SK-N-SH treated with all-trans-retinoic acid at 6 μM for 48 hours (cell line): ENCODE results near the gene CLPTM1L.
A peak's percentile ranks its signal among the peaks of the same experiment; 100 is the strongest.

ENCODE experiments used
- ATAC-seq: fragments of 200-7000 bp; cut with Tn5 transposase; 3 replicates; pipeline ENCODE4 v1.9.1; 2020; ENCODE audit warnings: mild to moderate bottlenecking, moderate library complexity
- ARNTL ChIP-seq: fragments of 450-650 bp; formaldehyde crosslinking; IDR thresholded peaks from 2 replicates; pipeline ENCODE4 v1.5.0; 2020; ENCODE audit warnings: low read depth, mild to moderate bottlenecking, moderate library complexity, borderline replicate concordance
- BACH2 ChIP-seq: fragments of 250-450 bp; sonication (Bioruptor Pico); IDR thresholded peaks from 2 replicates; pipeline ENCODE4 v1.9.0; 2021; ENCODE audit warnings: mild to moderate bottlenecking, borderline replicate concordance
- CSDC2 ChIP-seq: fragments of 250-450 bp; sonication (Bioruptor Pico); IDR thresholded peaks from 2 replicates; pipeline ENCODE4 v1.5.0; 2020; ENCODE audit warnings: mild to moderate bottlenecking, moderate library complexity
- ESRRG ChIP-seq: fragments of 250-450 bp; sonication (Bioruptor Pico); IDR thresholded peaks from 2 replicates; pipeline ENCODE4 v1.6.1; 2021; ENCODE audit warnings: mild to moderate bottlenecking
- GLIS3 ChIP-seq: fragments of 250-450 bp; sonication (Bioruptor Pico); IDR thresholded peaks from 2 replicates; pipeline ENCODE4 v1.5.0; 2020; ENCODE audit warnings: mild to moderate bottlenecking, moderate library complexity
- ISL1 ChIP-seq: fragments of 250-450 bp; sonication (Bioruptor Pico); IDR thresholded peaks from 2 replicates; pipeline ENCODE4 v2.1.2; 2022; ENCODE audit warnings: mild to moderate bottlenecking, moderate library complexity
- OSR1 ChIP-seq: fragments of 250-450 bp; sonication (Bioruptor Pico); IDR thresholded peaks from 2 replicates; pipeline ENCODE4 v1.8.0; 2022; ENCODE audit warnings: moderate library complexity, mild to moderate bottlenecking, inconsistent platforms
- PPARA ChIP-seq: fragments of 250-450 bp; sonication (Bioruptor Pico); IDR thresholded peaks from 2 replicates; pipeline ENCODE4 v1.5.0; 2020; ENCODE audit warnings: mild to moderate bottlenecking, borderline replicate concordance
- RARB ChIP-seq: fragments of 250-450 bp; sonication (Bioruptor Pico); IDR thresholded peaks from 2 replicates; pipeline ENCODE4 v1.8.0; 2021; ENCODE audit warnings: mild to moderate bottlenecking, moderate library complexity
- SNAI2 ChIP-seq: fragments of 250-450 bp; sonication (Bioruptor Pico); IDR thresholded peaks from 2 replicates; pipeline ENCODE4 v1.5.0; 2020; ENCODE audit warnings: mild to moderate bottlenecking, moderate library complexity
- TCF4 ChIP-seq: fragments of 250-450 bp; sonication (Bioruptor Pico); IDR thresholded peaks from 2 replicates; pipeline ENCODE4 v1.8.0; 2021; ENCODE audit warnings: mild to moderate bottlenecking, moderate library complexity, borderline replicate concordance
- TOX ChIP-seq: fragments of 250-450 bp; sonication (Bioruptor Pico); IDR thresholded peaks from 2 replicates; pipeline ENCODE4 v1.8.0; 2021; ENCODE audit warnings: mild to moderate bottlenecking, moderate library complexity, borderline replicate concordance
- ZC3H10 ChIP-seq: fragments of 250-450 bp; sonication (Bioruptor Pico); IDR thresholded peaks from 2 replicates; pipeline ENCODE4 v1.5.1; 2021; ENCODE audit warnings: mild to moderate bottlenecking, moderate library complexity
- ZFP3 ChIP-seq: fragments of 250-450 bp; sonication (Bioruptor Pico); IDR thresholded peaks from 2 replicates; pipeline ENCODE4 v1.5.0; 2020; ENCODE audit warnings: mild to moderate bottlenecking, moderate library complexity
- ZFP30 ChIP-seq: fragments of 450-650 bp; formaldehyde crosslinking; IDR thresholded peaks from 2 replicates; pipeline ENCODE4 v1.5.0; 2022; ENCODE audit warnings: mild to moderate bottlenecking, moderate library complexity
- ZNF565 ChIP-seq: fragments of 450-650 bp; formaldehyde crosslinking; conservative IDR thresholded peaks from 2 replicates; pipeline ENCODE4 v1.5.0; 2020; ENCODE audit warnings: low read depth, mild to moderate bottlenecking, moderate library complexity
- ZNF70 ChIP-seq: fragments of 450-650 bp; formaldehyde crosslinking; IDR thresholded peaks from 2 replicates; pipeline ENCODE4 v1.5.0; 2020; ENCODE audit warnings: mild to moderate bottlenecking, moderate library complexity
- ZNF8 ChIP-seq: fragments of 450-650 bp; formaldehyde crosslinking; IDR thresholded peaks from 2 replicates; pipeline ENCODE4 v1.5.0; 2020; ENCODE audit warnings: mild to moderate bottlenecking, moderate library complexity
- TF ChIP-seq, protein P1 (sequence below): fragments of 250-450 bp; sonication (Bioruptor Pico); IDR thresholded peaks from 2 replicates; pipeline ENCODE4 v1.8.0; 2020; ENCODE audit warnings: mild to moderate bottlenecking, moderate library complexity, borderline replicate concordance
- TF ChIP-seq, protein P2 (sequence below): fragments of 250-450 bp; sonication (Bioruptor Pico); IDR thresholded peaks from 2 replicates; pipeline ENCODE4 v1.5.1; 2021; ENCODE audit warnings: mild to moderate bottlenecking, moderate library complexity
- TF ChIP-seq, protein P3 (sequence below): fragments of 250-450 bp; sonication (Bioruptor Pico); IDR thresholded peaks from 2 replicates; pipeline ENCODE4 v1.5.1; 2020; ENCODE audit warnings: low read depth, mild to moderate bottlenecking, moderate library complexity
- TF ChIP-seq, protein P4 (sequence below): fragments of 250-450 bp; sonication (Bioruptor Pico); IDR thresholded peaks from 2 replicates; pipeline ENCODE4 v1.8.0; 2021; ENCODE audit warnings: low read depth, mild to moderate bottlenecking, moderate library complexity, borderline replicate concordance

CLPTM1L gene

DNA sequence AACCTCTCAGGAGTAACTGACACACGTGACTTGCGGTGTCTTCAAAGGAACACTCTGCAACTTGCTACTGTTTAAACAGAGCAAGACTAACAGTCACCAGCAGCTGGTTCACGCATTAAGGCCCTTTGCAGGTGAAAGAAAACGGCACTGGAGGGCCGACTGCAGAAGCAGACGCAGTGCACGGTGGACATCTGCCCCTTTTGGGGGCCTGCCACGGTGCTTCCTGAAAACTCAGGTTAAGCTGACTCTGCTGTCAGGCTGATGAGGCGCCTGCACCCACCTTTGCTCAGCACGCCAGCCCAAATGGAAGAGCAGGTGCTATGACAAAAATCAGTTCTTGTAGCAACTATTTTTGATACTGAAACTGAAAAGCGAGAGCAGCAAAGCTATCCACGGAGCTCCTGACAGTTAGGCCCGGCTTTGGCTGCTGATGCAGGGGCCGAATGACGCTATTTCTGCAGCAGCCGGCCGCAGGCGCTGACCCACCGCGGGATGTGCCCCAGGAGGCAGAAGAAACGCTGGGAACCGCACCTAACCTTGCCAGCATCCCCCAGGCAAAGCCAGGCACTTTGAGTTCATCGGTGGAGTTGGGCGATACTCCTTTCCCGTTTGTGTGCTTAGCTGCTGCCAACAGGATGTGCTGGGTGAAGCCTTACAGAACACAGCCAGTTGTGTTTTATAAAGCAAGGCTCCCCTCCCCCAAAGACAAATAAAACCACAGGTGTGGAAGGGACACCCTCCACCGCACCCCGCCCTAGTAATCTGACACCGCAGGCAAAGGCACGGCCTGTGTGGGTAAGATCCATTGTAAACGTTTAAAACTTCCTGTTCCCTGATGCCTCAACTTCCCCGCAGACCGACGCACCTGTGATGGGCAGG is 29.0 kb downstream of the CLPTM1L start:
- TF ChIP-seq ZFP3 = no peak
- no peak for TF ChIP-seq PPARA (CRISPR knock-in tag)
- TF ChIP-seq ZC3H10 (CRISPR knock-in tag) = no peak
- no peak for TF ChIP-seq GLIS3
- no peak for TF ChIP-seq ISL1 (CRISPR knock-in tag)
- TF ChIP-seq ESRRG (CRISPR knock-in tag) = no peak
- no peak for TF ChIP-seq CSDC2 (CRISPR knock-in tag)
- no peak for TF ChIP-seq ZNF565 (CRISPR knock-in tag)
- peak; percentile 9; the same call in 2 of the 3 replicates for ATAC-seq

DNA sequence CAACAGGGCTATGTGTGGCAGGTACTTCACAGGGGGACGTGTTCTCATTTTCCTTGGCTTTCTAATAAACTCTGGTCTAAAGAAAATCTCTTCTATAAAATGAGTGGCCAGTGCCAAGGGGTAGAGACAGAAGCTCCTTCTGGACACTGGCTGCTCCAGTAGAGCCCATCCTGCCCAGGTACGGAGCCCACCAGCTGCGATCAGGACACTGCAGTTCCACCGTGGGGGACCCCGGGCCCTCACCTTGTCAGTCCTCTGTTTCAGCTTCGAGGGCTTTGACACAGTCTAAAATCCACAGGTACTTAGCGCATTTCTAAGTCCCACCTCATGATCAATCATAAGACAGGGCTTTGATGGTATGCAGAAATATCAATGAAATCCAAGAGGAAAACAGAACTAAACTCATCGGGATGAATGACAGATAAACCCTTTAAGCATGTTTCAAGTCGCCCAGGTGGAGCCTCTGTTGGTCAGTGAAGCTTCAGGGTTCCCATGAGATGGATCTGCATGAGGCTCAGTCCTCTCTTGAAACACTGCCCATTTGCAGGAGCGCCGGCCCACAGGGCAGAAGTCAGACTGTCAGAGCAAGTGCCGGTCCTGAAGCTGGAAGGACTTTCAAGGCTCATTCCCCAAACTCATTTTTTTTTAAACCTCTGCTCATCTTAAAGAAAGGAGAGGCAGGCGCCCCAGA is 29.7 kb downstream of the CLPTM1L start:
- no peak for TF ChIP-seq ZNF70
- TF ChIP-seq, protein P1, sequence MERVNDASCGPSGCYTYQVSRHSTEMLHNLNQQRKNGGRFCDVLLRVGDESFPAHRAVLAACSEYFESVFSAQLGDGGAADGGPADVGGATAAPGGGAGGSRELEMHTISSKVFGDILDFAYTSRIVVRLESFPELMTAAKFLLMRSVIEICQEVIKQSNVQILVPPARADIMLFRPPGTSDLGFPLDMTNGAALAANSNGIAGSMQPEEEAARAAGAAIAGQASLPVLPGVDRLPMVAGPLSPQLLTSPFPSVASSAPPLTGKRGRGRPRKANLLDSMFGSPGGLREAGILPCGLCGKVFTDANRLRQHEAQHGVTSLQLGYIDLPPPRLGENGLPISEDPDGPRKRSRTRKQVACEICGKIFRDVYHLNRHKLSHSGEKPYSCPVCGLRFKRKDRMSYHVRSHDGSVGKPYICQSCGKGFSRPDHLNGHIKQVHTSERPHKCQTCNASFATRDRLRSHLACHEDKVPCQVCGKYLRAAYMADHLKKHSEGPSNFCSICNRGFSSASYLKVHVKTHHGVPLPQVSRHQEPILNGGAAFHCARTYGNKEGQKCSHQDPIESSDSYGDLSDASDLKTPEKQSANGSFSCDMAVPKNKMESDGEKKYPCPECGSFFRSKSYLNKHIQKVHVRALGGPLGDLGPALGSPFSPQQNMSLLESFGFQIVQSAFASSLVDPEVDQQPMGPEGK = no peak
- no peak for TF ChIP-seq ZFP30 (CRISPR knock-in tag)
- TF ChIP-seq ZNF8 = no peak
- no peak for TF ChIP-seq ZNF565 (CRISPR knock-in tag)
- no peak for TF ChIP-seq GLIS3
- no peak for TF ChIP-seq RARB (CRISPR knock-in tag)
- TF ChIP-seq ZC3H10 (CRISPR knock-in tag) = no peak
- no peak for TF ChIP-seq BACH2 (CRISPR knock-in tag)
- no peak for TF ChIP-seq OSR1
- no peak for TF ChIP-seq ARNTL (CRISPR knock-in tag)
- peak; percentile 10; the same call in 2 of the 3 replicates for ATAC-seq

DNA sequence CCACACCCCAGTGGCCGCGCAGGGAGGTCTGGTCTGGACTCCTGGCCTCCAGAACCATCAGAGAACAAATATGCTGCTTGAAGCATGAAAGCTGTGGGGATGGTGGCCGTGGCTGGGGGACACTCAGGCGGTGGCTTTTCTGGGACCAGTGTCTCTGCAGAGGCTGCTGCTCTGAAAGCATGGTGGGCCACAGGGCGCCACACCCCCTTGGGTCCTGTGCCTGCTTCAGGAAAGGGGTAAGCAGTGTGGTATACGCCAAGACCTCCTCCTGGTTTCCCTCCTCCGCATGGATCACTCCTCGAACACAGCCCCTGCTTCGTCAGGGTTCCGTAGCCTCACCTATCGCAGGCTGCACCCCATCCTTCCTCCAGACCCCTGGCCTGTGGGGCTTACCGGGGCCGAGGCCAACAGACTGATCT is 30.3 kb downstream of the CLPTM1L start:
- TF ChIP-seq, protein P1 = no peak
- no peak for TF ChIP-seq ZNF70
- TF ChIP-seq, protein P2, sequence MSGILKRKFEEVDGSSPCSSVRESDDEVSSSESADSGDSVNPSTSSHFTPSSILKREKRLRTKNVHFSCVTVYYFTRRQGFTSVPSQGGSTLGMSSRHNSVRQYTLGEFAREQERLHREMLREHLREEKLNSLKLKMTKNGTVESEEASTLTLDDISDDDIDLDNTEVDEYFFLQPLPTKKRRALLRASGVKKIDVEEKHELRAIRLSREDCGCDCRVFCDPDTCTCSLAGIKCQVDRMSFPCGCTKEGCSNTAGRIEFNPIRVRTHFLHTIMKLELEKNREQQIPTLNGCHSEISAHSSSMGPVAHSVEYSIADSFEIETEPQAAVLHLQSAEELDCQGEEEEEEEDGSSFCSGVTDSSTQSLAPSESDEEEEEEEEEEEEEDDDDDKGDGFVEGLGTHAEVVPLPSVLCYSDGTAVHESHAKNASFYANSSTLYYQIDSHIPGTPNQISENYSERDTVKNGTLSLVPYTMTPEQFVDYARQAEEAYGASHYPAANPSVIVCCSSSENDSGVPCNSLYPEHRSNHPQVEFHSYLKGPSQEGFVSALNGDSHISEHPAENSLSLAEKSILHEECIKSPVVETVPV (CRISPR knock-in tag) = no peak
- no peak for TF ChIP-seq ARNTL (CRISPR knock-in tag)
- no peak for TF ChIP-seq BACH2 (CRISPR knock-in tag)
- no peak for TF ChIP-seq RARB (CRISPR knock-in tag)
- no peak for TF ChIP-seq TCF4 (CRISPR knock-in tag)
- no peak for TF ChIP-seq PPARA (CRISPR knock-in tag)
- TF ChIP-seq ZFP3 = no peak
- TF ChIP-seq TOX = no peak
- TF ChIP-seq CSDC2 (CRISPR knock-in tag) = no peak
- TF ChIP-seq, protein P3, sequence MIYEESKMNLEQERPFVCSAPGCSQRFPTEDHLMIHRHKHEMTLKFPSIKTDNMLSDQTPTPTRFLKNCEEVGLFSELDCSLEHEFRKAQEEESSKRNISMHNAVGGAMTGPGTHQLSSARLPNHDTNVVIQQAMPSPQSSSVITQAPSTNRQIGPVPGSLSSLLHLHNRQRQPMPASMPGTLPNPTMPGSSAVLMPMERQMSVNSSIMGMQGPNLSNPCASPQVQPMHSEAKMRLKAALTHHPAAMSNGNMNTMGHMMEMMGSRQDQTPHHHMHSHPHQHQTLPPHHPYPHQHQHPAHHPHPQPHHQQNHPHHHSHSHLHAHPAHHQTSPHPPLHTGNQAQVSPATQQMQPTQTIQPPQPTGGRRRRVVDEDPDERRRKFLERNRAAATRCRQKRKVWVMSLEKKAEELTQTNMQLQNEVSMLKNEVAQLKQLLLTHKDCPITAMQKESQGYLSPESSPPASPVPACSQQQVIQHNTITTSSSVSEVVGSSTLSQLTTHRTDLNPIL = no peak
- TF ChIP-seq ZNF8 = no peak
- no peak for TF ChIP-seq ZC3H10 (CRISPR knock-in tag)
- TF ChIP-seq ZFP30 (CRISPR knock-in tag) = no peak
- no peak for TF ChIP-seq SNAI2
- TF ChIP-seq, protein P4, sequence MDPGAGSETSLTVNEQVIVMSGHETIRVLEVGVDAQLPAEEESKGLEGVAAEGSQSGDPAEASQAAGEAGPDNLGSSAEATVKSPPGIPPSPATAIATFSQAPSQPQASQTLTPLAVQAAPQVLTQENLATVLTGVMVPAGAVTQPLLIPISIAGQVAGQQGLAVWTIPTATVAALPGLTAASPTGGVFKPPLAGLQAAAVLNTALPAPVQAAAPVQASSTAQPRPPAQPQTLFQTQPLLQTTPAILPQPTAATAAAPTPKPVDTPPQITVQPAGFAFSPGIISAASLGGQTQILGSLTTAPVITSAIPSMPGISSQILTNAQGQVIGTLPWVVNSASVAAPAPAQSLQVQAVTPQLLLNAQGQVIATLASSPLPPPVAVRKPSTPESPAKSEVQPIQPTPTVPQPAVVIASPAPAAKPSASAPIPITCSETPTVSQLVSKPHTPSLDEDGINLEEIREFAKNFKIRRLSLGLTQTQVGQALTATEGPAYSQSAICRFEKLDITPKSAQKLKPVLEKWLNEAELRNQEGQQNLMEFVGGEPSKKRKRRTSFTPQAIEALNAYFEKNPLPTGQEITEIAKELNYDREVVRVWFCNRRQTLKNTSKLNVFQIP (CRISPR knock-in tag) = no peak
- TF ChIP-seq ESRRG (CRISPR knock-in tag) = no peak
- no peak for TF ChIP-seq OSR1
- no peak for TF ChIP-seq ISL1 (CRISPR knock-in tag)
- TF ChIP-seq, all 23 proteins: peak for 0
- no peak for ATAC-seq
